ENCODE data around the gene LRAT.

The LRAT gene

DNA sequence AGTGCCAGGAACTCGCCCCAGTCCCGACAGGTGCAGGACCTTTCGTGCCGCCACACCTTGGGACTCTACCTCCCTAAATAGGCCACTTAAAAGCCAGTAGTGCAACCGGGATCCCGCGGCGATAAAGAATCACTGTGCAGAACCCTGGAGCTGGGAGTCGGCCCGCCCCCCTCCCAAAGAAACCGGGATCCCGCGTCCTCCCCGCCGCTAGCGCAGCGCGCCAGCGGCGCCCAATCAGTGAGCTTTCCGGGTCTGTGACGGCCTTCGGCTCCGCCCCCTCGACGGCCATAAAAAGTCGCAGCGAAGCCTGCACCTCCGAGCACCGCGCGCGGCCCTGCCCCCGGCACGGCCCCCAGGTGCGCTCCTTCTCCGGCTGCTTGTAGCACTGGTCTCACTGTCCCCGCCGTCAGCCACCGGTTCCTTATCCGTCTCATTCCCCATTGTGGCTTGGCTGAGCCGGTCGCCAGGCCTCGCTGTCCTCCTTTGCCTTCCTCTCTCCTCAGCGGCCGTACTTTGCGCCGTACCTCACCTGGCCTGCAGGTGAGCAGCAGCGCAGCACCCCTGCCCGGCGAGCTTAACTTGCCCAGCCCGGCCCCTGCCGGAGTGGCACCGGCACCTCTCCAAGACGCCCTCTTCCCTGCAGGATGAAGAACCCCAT is at the start of gene LRAT:
Gene LRAT (plus strand): TSS at position 318 of the 658 bp plus-strand sequence. CDS start 327 bp downstream, at position 645.
- TF ChIP-seq, protein P1, sequence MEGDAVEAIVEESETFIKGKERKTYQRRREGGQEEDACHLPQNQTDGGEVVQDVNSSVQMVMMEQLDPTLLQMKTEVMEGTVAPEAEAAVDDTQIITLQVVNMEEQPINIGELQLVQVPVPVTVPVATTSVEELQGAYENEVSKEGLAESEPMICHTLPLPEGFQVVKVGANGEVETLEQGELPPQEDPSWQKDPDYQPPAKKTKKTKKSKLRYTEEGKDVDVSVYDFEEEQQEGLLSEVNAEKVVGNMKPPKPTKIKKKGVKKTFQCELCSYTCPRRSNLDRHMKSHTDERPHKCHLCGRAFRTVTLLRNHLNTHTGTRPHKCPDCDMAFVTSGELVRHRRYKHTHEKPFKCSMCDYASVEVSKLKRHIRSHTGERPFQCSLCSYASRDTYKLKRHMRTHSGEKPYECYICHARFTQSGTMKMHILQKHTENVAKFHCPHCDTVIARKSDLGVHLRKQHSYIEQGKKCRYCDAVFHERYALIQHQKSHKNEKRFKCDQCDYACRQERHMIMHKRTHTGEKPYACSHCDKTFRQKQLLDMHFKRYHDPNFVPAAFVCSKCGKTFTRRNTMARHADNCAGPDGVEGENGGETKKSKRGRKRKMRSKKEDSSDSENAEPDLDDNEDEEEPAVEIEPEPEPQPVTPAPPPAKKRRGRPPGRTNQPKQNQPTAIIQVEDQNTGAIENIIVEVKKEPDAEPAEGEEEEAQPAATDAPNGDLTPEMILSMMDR (conservative IDR thresholded peaks at IDR 0.05; ENCODE audit: low read length), result no peak
- no peak for TF ChIP-seq EZH2phosphoT487 (IDR thresholded peaks at IDR 0.05; ENCODE audit: borderline replicate concordance)
- Histone ChIP-seq H3K27me3 (ENCODE audit: insufficient read depth, low read length, poor library complexity, severe bottlenecking) (no peaks in the 10 kb centered on the region), H3K9me3 (ENCODE audit: insufficient read depth, low read depth, low read length) (no peaks in the 10 kb centered on the region), H4K20me1 (ENCODE audit: insufficient read depth, low read length, poor library complexity, severe bottlenecking) (no peaks in the 10 kb centered on the region), H3K4me3 (ENCODE audit: low read length, poor library complexity, severe bottlenecking) (no peak within 1 kb of the TSS), H3K4me2 (ENCODE audit: low read depth, low read length, poor library complexity, severe bottlenecking) (no peak within 1 kb of the TSS), H3F3A (ENCODE audit: low read depth) (no peaks in the 10 kb centered on the region), H3K36me3 (ENCODE audit: insufficient read depth, low read length) (no peaks in the 10 kb centered on the region), H3K9me2 (replicated peaks; ENCODE audit: low read depth, low read length) (0 out of 2 replicates have a peak, but pooled peaks cover 4% of the 10 kb centered on the region), H2AFZ (ENCODE audit: low read length) (no peak within 1 kb of the TSS), H3K79me2 (ENCODE audit: insufficient read depth, low read length) (no peaks in the 10 kb centered on the region), H3K4me1 (ENCODE audit: insufficient read depth, low read length, poor library complexity, severe bottlenecking) (no peaks in the 10 kb centered on the region), H3K9ac (ENCODE audit: low read depth, low read length, poor library complexity, severe bottlenecking) (no peak within 1 kb of the TSS)

DNA sequence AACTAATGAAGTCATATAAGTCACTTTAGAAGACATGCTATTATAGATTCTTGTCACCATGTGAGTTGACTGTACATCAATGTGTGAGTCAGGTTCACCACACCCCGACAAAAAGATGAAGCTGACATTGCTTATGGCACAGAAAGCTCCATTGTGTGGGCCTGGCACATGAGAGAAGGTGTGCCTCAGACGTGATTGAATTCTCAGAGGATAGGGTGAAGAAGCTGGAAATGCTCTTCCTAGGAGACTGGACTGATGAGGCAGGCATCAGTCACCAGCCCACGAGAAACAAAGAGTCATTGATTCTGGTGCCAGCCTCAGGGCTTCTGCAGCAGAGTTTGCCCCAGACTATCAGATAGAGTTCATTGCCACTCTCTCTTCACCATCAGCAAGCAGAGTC is 35.9 kb upstream of the LRAT start:
- no peak overlapping the region for H3K4me3 ChIP-seq (ENCODE audit: low read length, poor library complexity, severe bottlenecking)
- H2AFZ ChIP-seq (ENCODE audit: low read length), result no peak overlapping the region
- H3K4me2 ChIP-seq (ENCODE audit: low read depth, low read length, poor library complexity, severe bottlenecking), result no peak overlapping the region
- H3F3A ChIP-seq (ENCODE audit: low read depth), result no peaks in the 10 kb centered on the region
- H3K79me2 ChIP-seq (ENCODE audit: insufficient read depth, low read length), result no peaks in the 10 kb centered on the region
- H3K9me3 ChIP-seq (ENCODE audit: insufficient read depth, low read depth, low read length), result no peaks in the 10 kb centered on the region
- TF ChIP-seq, protein P1 (conservative IDR thresholded peaks at IDR 0.05; ENCODE audit: low read length), result no peak
- no peak for TF ChIP-seq EZH2phosphoT487 (IDR thresholded peaks at IDR 0.05; ENCODE audit: borderline replicate concordance)
- H4K20me1 ChIP-seq (ENCODE audit: insufficient read depth, low read length, poor library complexity, severe bottlenecking), result no peaks in the 10 kb centered on the region
- H3K36me3 ChIP-seq (ENCODE audit: insufficient read depth, low read length), result no peaks in the 10 kb centered on the region
- H3K4me1 ChIP-seq (ENCODE audit: insufficient read depth, low read length, poor library complexity, severe bottlenecking), result no peaks in the 10 kb centered on the region
- H3K27me3 ChIP-seq (ENCODE audit: insufficient read depth, low read length, poor library complexity, severe bottlenecking), result no peaks in the 10 kb centered on the region
- H3K9me2 ChIP-seq (replicated peaks; ENCODE audit: low read depth, low read length), result no peaks in the 10 kb centered on the region
- no peak overlapping the region for H3K9ac ChIP-seq (ENCODE audit: low read depth, low read length, poor library complexity, severe bottlenecking)

DNA sequence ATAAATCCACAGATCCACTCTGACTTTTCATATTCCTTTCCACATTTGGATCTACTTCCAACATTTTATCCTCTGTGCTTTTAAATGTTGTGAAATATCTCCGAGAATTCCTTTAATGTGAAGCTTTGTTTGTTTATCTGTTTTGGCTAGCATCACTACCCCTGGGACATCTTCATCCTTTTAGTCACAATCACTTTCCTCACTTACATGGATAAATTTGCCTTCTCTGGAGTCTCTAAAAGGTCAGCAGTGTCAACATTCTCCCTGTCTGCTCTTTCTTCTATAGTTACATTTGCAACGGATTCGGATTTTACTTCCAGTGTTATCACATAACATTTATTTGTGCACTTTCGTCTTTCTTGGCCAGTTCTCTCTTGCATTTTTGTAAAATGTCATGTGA is 34.2 kb upstream of the LRAT start:
- Histone ChIP-seq H3K4me1 (ENCODE audit: insufficient read depth, low read length, poor library complexity, severe bottlenecking) (no peaks in the 10 kb centered on the region), H3K9me2 (replicated peaks; ENCODE audit: low read depth, low read length) (no peaks in the 10 kb centered on the region), H3K4me3 (ENCODE audit: low read length, poor library complexity, severe bottlenecking) (no peak overlapping the region), H3F3A (ENCODE audit: low read depth) (no peaks in the 10 kb centered on the region), H4K20me1 (ENCODE audit: insufficient read depth, low read length, poor library complexity, severe bottlenecking) (no peaks in the 10 kb centered on the region), H3K9ac (ENCODE audit: low read depth, low read length, poor library complexity, severe bottlenecking) (no peak overlapping the region), H2AFZ (ENCODE audit: low read length) (no peak overlapping the region), H3K36me3 (ENCODE audit: insufficient read depth, low read length) (no peaks in the 10 kb centered on the region), H3K4me2 (ENCODE audit: low read depth, low read length, poor library complexity, severe bottlenecking) (no peak overlapping the region), H3K27me3 (ENCODE audit: insufficient read depth, low read length, poor library complexity, severe bottlenecking) (no peaks in the 10 kb centered on the region), H3K9me3 (ENCODE audit: insufficient read depth, low read depth, low read length) (no peaks in the 10 kb centered on the region), H3K79me2 (ENCODE audit: insufficient read depth, low read length) (no peaks in the 10 kb centered on the region)
- TF ChIP-seq EZH2phosphoT487 (IDR thresholded peaks at IDR 0.05; ENCODE audit: borderline replicate concordance), result no peak
- TF ChIP-seq, protein P1 (conservative IDR thresholded peaks at IDR 0.05; ENCODE audit: low read length), result no peak
